T-cell (primary cell): ENCODE results near the gene GPR137B. TPM values are rescaled to one million over a fixed set of nuclear protein-coding genes. Genes with fewer than 3 reads are reported as not detected.
A peak's percentile ranks its signal among the peaks of the same experiment; 100 is the strongest.

ENCODE experiments used
- ATAC-seq, 4 experiments: fragments of 200-7000 bp in 3 of 4; fragments of 150-1000 bp in 1 of 4; cut with Tn5 transposase; replicated peaks in 1 of 4; 1 replicate in 3 of 4; 2 replicates in 1 of 4; pipeline ENCODE4 v1.10.0; 2021; ENCODE audit warnings: moderate library complexity in 3 of 4, mild to moderate bottlenecking in 2 of 4, moderate number of reproducible peaks in 1 of 4
- CTCF ChIA-PET, 2 donors: fragments of 300-600 bp; sonication (Branson Sonifier 250); formaldehyde crosslinking; loops; one replicate each; lab custom pipeline; 2022; ENCODE audit warnings: antibody characterized with exemption in 2 of 2; lab: Charles Lee
- POLR2A ChIA-PET, 2 donors: fragments of 300-600 bp; sonication (Branson Sonifier 250); formaldehyde crosslinking; loops; one replicate each; lab custom pipeline; 2022; ENCODE audit warnings: antibody characterized with exemption in 2 of 2; lab: Charles Lee
- DNase-seq, 35 experiments: peaks; one replicate each; pipeline versions ENCODE4 v3.0.0 to v3.0.0-alpha.2; 2013 to 2023
- H3K27ac ChIP-seq: one replicate; pipeline ENCODE4 v1.5.1; 2013; ENCODE audit warnings: low read length
- H3K27me3 ChIP-seq, 2 experiments: replicated peaks in 1 of 2; 1 replicate in 1 of 2; 2 replicates in 1 of 2; pipeline versions ENCODE4 v1.6.1 to v1.7.0; 2013; ENCODE audit warnings: low read length in 1 of 2, mixed read lengths in 1 of 2; ENCODE audit not compliant: control insufficient read depth in 2 of 2, insufficient read depth in 2 of 2; ENCODE audit errors: extremely low read depth in 1 of 2
- H3K36me3 ChIP-seq, 2 donors: 1 replicate in 1 of 2; 2 replicates in 1 of 2; pipeline versions ENCODE4 v1.6.1 to v1.7.0; 2013; ENCODE audit warnings: low read length in 1 of 2; ENCODE audit not compliant: control insufficient read depth in 2 of 2, insufficient read depth in 1 of 2; ENCODE audit errors: extremely low read depth in 1 of 2
- H3K4me1 ChIP-seq, 2 experiments: 1 replicate in 1 of 2; 2 replicates in 1 of 2; pipeline versions ENCODE4 v1.6.1 to v1.7.0; 2013; ENCODE audit warnings: low read length in 2 of 2, mixed read lengths in 1 of 2; ENCODE audit not compliant: insufficient read depth in 2 of 2, control insufficient read depth in 1 of 2; ENCODE audit errors: extremely low read depth in 1 of 2
- H3K4me3 ChIP-seq, 2 donors: 1 replicate in 1 of 2; 2 replicates in 1 of 2; pipeline versions ENCODE4 v1.5.1 to v1.7.0; 2013; ENCODE audit warnings: mild to moderate bottlenecking in 2 of 2, low read length in 1 of 2, moderate library complexity in 1 of 2; ENCODE audit not compliant: control insufficient read depth in 1 of 2; ENCODE audit errors: extremely low read depth in 1 of 2
- H3K9me3 ChIP-seq: 2 replicates; pipeline ENCODE4 v1.7.0; 2013
- H3K27ac Mint-ChIP-seq, 2 donors: one replicate each; pipeline ENCODE4 v1.8.0; 2020 to 2021; ENCODE audit warnings: mild to moderate bottlenecking in 2 of 2, mixed read lengths in 2 of 2
- H3K27me3 Mint-ChIP-seq, 2 donors: one replicate each; pipeline ENCODE4 v1.8.0; 2021 to 2022; ENCODE audit warnings: mixed read lengths in 2 of 2
- H3K36me3 Mint-ChIP-seq: one replicate; pipeline ENCODE4 v1.8.0; 2021; ENCODE audit warnings: mixed read lengths
- H3K4me1 Mint-ChIP-seq, 3 donors: one replicate each; pipeline ENCODE4 v1.8.0; 2020 to 2022; ENCODE audit warnings: mixed read lengths in 3 of 3, mild to moderate bottlenecking in 1 of 3
- H3K4me3 Mint-ChIP-seq, 3 donors: one replicate each; pipeline ENCODE4 v1.8.0; 2020 to 2022; ENCODE audit warnings: mild to moderate bottlenecking in 3 of 3, mixed read lengths in 3 of 3, moderate library complexity in 3 of 3
- H3K9me3 Mint-ChIP-seq, 3 donors: one replicate each; pipeline ENCODE4 v1.8.0; 2020 to 2022; ENCODE audit warnings: mixed read lengths in 3 of 3
- WGBS: methylation state at CpG from one replicate; pipeline ENCODE4 v1.1.5; 2013; ENCODE audit warnings: missing lambda C conversion rate; ENCODE audit not compliant: insufficient coverage; 5-methylcytosine and 5-hydroxymethylcytosine counted together
- total RNA-seq, 35 experiments: library from RNA in 6 of 35; stranded (reverse) in 6 of 35; fragments of 120-200 nt in 1 of 35; gene quantifications; one replicate each; pipeline versions ENCODE4 v1.2.1 to v1.2.4 and lab custom pipeline; 2013 to 2026

The GPR137B gene
- total RNA-seq, 5 donors from 2014 or later (not counting 1 experiment from before 2014, with no cell fraction given): 11.2 to 16.1 (median 12.2) TPM

- Histone ChIP-seq H3K27me3 (peaks cover 16 to 24% of the 10 kb centered on the region in 2 experiments), H3K9me3 (no peaks in the 10 kb centered on the region), H3K4me3 (peak overlapping the region; percentile 45 to 70), H3K36me3 (no peaks in the 10 kb centered on the region), H3K4me1 (peaks cover 2 to 33% of the 10 kb centered on the region in 2 experiments), H3K27ac (no peak overlapping the region)
- peak overlapping the region; percentile 84 to 96 (median 85) for H3K4me3 Mint-ChIP-seq
- CTCF ChIA-PET: interaction anchor here in 1 of 2 donors (0.6 kb wide), 1 partner anchor 40 kb away, joined by 6 read pairs; no protein-coding TSS in a partner anchor
- POLR2A ChIA-PET: interaction anchor here in 1 of 2 donors (0.6 kb wide), 1 partner anchor 253 kb away, joined by 3 read pairs; no protein-coding TSS in a partner anchor
- no peak for ATAC-seq
- peaks cover 29 to 40% (median 33%) of the 10 kb centered on the region in 3 donors for H3K4me1 Mint-ChIP-seq
- no peak for DNase-seq
- H3K27ac Mint-ChIP-seq: no peak overlapping the region
- no peaks in the 10 kb centered on the region for H3K9me3 Mint-ChIP-seq
- H3K36me3 Mint-ChIP-seq: no peaks in the 10 kb centered on the region
- peaks cover 10 to 28% of the 10 kb centered on the region in 2 donors for H3K27me3 Mint-ChIP-seq
- WGBS: 40% methylated on average over 17 of the region's 18 CpGs
Observed at GRCh38 chr1:236140705-236141446, 1.5 kb upstream of the GPR137B start.

GRCh38 chr1:236141447-236142252 lies 689 bp upstream of the GPR137B start:
- ATAC-seq: peak; percentile 4 to 12 (median 4)
- peaks cover 7% of the 10 kb centered on the region for H3K36me3 Mint-ChIP-seq
- Histone ChIP-seq H3K27me3 (peaks cover 16 to 23% of the 10 kb centered on the region in 2 experiments), H3K36me3 (no peaks in the 10 kb centered on the region), H3K4me1 (peaks cover 2 to 33% of the 10 kb centered on the region in 2 experiments), H3K4me3 (peak overlapping the region; percentile 45 to 70), H3K27ac (no peak overlapping the region), H3K9me3 (no peaks in the 10 kb centered on the region)
- 3% methylated on average over 37 of the region's 67 CpGs for WGBS
- no peak overlapping the region for H3K27ac Mint-ChIP-seq
- peak overlapping the region; percentile 84 to 96 (median 85) for H3K4me3 Mint-ChIP-seq
- peaks cover 10 to 24% of the 10 kb centered on the region in 2 donors for H3K27me3 Mint-ChIP-seq
- peaks cover 32 to 43% (median 36%) of the 10 kb centered on the region in 3 donors for H3K4me1 Mint-ChIP-seq
- H3K9me3 Mint-ChIP-seq: no peaks in the 10 kb centered on the region
- DNase-seq: peak in 4 of 35 experiments; percentile 10 to 48 (median 18)
- POLR2A ChIA-PET: interaction anchor here in 1 of 2 donors (0.6 kb wide), 1 partner anchor 252 kb away, joined by 3 read pairs; no protein-coding TSS in a partner anchor
- CTCF ChIA-PET: interaction anchor here in 1 of 2 donors (0.6 kb wide), 1 partner anchor 1389 kb away, joined by 3 read pairs; no protein-coding TSS in a partner anchor

- Mint-ChIP-seq H3K27ac (peak overlapping the region in 1 of 2 donors; percentile 15), H3K4me3 (peak overlapping the region; percentile 93 to 96 (median 93)), H3K9me3 (no peaks in the 10 kb centered on the region), H3K27me3 (peaks cover 5 to 23% of the 10 kb centered on the region in 2 donors), H3K4me1 (peaks cover 38 to 54% (median 39%) of the 10 kb centered on the region in 3 donors), H3K36me3 (peaks cover 8% of the 10 kb centered on the region)
- H3K4me1 ChIP-seq: peaks cover 2 to 40% of the 10 kb centered on the region in 2 experiments
- peaks cover 0 to 1% of the 10 kb centered on the region in 2 donors for H3K36me3 ChIP-seq
- CTCF ChIA-PET: interaction anchor here in 1 of 2 donors (0.9 to 1.3 kb wide), 2 partner anchors 15 to 41 kb away, joined by 3 to 5 read pairs; no protein-coding TSS in a partner anchor
- ATAC-seq: peak; percentile 31 to 49 (median 42)
- peaks cover 13 to 23% of the 10 kb centered on the region in 2 experiments for H3K27me3 ChIP-seq
- 3% methylated on average over 27 of the region's 39 CpGs for WGBS
- DNase-seq: peak in 7 of 35 experiments; percentile 8 to 38 (median 15)
- no peaks in the 10 kb centered on the region for H3K9me3 ChIP-seq
- H3K4me3 ChIP-seq: peak overlapping the region; percentile 64 to 93
- POLR2A ChIA-PET: interaction anchor here in 1 of 2 donors (0.6 kb wide), 3 partner anchors 123 to 150 kb away, joined by 3 to 6 read pairs (median 5); no protein-coding TSS in a partner anchor
- no peak overlapping the region for H3K27ac ChIP-seq
Observed at GRCh38 chr1:236143104-236143948, 987 bp downstream of the GPR137B start.

DNA sequence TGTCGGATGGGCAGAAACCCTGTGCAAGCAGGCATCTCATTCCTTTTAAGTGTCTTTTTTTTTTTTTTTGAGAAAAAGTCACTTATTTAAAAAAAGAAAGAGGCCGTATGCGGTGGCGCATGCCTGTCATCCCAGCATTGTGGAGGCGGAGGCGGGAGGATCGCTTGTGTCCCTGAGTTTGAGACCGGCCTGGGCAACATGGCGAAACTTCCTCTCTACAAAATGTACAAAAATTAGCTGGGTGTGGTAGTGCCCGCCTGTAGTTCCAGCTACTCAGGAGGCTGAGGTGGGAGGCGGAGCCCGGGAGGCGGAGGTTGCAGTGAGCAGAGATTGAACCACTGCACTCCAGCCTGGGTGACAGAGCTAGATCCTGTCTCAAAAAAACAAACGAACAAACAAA lies 1.7 kb downstream of the GPR137B start:
- Mint-ChIP-seq H3K4me1 (peaks cover 39 to 54% (median 43%) of the 10 kb centered on the region in 3 donors), H3K27me3 (peaks cover 5 to 23% of the 10 kb centered on the region in 2 donors), H3K27ac (no peak overlapping the region), H3K4me3 (peak overlapping the region; percentile 93 to 96 (median 93)), H3K36me3 (peaks cover 8% of the 10 kb centered on the region), H3K9me3 (no peaks in the 10 kb centered on the region)
- Histone ChIP-seq H3K27ac (no peak overlapping the region), H3K4me1 (peaks cover 2 to 47% of the 10 kb centered on the region in 2 experiments), H3K9me3 (no peaks in the 10 kb centered on the region), H3K27me3 (peaks cover 11 to 23% of the 10 kb centered on the region in 2 experiments), H3K36me3 (peaks cover 0 to 4% of the 10 kb centered on the region in 2 donors), H3K4me3 (no peak overlapping the region)
- DNase-seq (no peak), ATAC-seq (no peak)
- POLR2A ChIA-PET: interaction anchor here in 1 of 2 donors (0.6 kb wide), 1 partner anchor 123 kb away, joined by 5 read pairs; no protein-coding TSS in a partner anchor
- CTCF ChIA-PET: interaction anchor here (0.7 to 1.3 kb wide), 2 partner anchors 12 to 14 kb away, joined by 5 read pairs; no protein-coding TSS in a partner anchor
- WGBS: 100% methylated on average over 1 of the region's 14 CpGs

- Histone ChIP-seq H3K27ac (no peak overlapping the region), H3K27me3 (peaks cover 10 to 20% of the 10 kb centered on the region in 2 experiments), H3K4me3 (no peak overlapping the region), H3K9me3 (no peaks in the 10 kb centered on the region), H3K36me3 (peaks cover 0 to 4% of the 10 kb centered on the region in 2 donors), H3K4me1 (peaks cover 2 to 53% of the 10 kb centered on the region in 2 experiments)
- Mint-ChIP-seq H3K4me3 (peak overlapping the region; percentile 41 to 96 (median 93)), H3K27ac (no peak overlapping the region), H3K36me3 (peaks cover 8% of the 10 kb centered on the region), H3K27me3 (peaks cover 5 to 22% of the 10 kb centered on the region in 2 donors), H3K4me1 (peaks cover 42 to 60% (median 47%) of the 10 kb centered on the region in 3 donors), H3K9me3 (no peaks in the 10 kb centered on the region)
- DNase-seq (no peak), ATAC-seq (no peak)
- CTCF ChIA-PET: interaction anchor here (0.7 to 1.1 kb wide), 2 partner anchors 12 to 31 kb away, joined by 3 to 5 read pairs; no protein-coding TSS in a partner anchor
- WGBS: 82% methylated on average over 8 of the region's 12 CpGs
- POLR2A ChIA-PET: no interaction called here
Observed at GRCh38 chr1:236144446-236145150, 2.3 kb downstream of the GPR137B start.
